DOHH2 (cell line): Measurements from ENCODE around the gene IL17D.

Experiments used
- H3F3A ChIP-seq: fragments of 200-600 bp; sonication (generic), shearing (Covaris generic); 2 replicates; pipeline ENCODE4 v1.6.0; 2016; ENCODE audit warnings: antibody characterized with exemption, mild to moderate bottlenecking; ENCODE audit not compliant: control insufficient read depth, insufficient read depth
- H3K27ac ChIP-seq: fragments of 200-600 bp; sonication (generic); 2 replicates; pipeline ENCODE4 v1.5.1; 2014; ENCODE audit warnings: low read depth, mild to moderate bottlenecking, low read length, moderate library complexity
- H3K27me3 ChIP-seq: fragments of 200-600 bp; sonication (generic); 2 replicates; pipeline ENCODE4 v1.6.1; 2014; ENCODE audit warnings: mild to moderate bottlenecking, low read length, mixed read lengths; ENCODE audit not compliant: control insufficient read depth
- H3K36me3 ChIP-seq: fragments of 200-600 bp; sonication (generic); 2 replicates; pipeline ENCODE4 v1.6.1; 2014; ENCODE audit warnings: mild to moderate bottlenecking, low read length, moderate library complexity, mixed read lengths; ENCODE audit not compliant: control insufficient read depth
- H3K4me1 ChIP-seq: fragments of 200-600 bp; sonication (generic); 2 replicates; pipeline ENCODE4 v1.6.1; 2014; ENCODE audit warnings: mild to moderate bottlenecking, low read length, mixed read lengths; ENCODE audit not compliant: control insufficient read depth
- H3K4me2 ChIP-seq: fragments of 200-600 bp; sonication (generic); 2 replicates; pipeline ENCODE4 v1.6.0; 2014; ENCODE audit warnings: mild to moderate bottlenecking, low read length, moderate library complexity
- H3K4me3 ChIP-seq: fragments of 200-600 bp; sonication (generic); 2 replicates; pipeline ENCODE4 v1.5.1; 2014; ENCODE audit warnings: mild to moderate bottlenecking, low read length, mixed read lengths
- H3K79me2 ChIP-seq: fragments of 200-600 bp; sonication (generic); 2 replicates; pipeline ENCODE4 v1.6.1; 2014; ENCODE audit warnings: mild to moderate bottlenecking, low read length, mixed read lengths; ENCODE audit not compliant: control insufficient read depth
- H3K9me2 ChIP-seq: fragments of 200-600 bp; sonication (generic); replicated peaks from 2 replicates; pipeline ENCODE4 v1.6.1; 2014; ENCODE audit warnings: mild to moderate bottlenecking, low read length, mixed read lengths; ENCODE audit not compliant: control insufficient read depth
- H3K9me3 ChIP-seq: fragments of 200-600 bp; sonication (generic); 2 replicates; pipeline ENCODE4 v1.6.1; 2014; ENCODE audit warnings: antibody characterized with exemption, low read length, mixed read lengths; ENCODE audit not compliant: control insufficient read depth, insufficient read depth
- H4K20me1 ChIP-seq: fragments of 200-600 bp; sonication (generic); 2 replicates; pipeline ENCODE4 v1.6.0; 2014; ENCODE audit warnings: low read depth, mild to moderate bottlenecking, antibody characterized with exemption, low read length, moderate library complexity; ENCODE audit not compliant: control insufficient read depth, insufficient read depth
- CTCF ChIP-seq: fragments of 200-600 bp; sonication (generic); IDR thresholded peaks from one replicate; pipeline ENCODE4 v1.5.1; 2014; ENCODE audit warnings: antibody characterized with exemption, mild to moderate bottlenecking, low read depth, low read length; ENCODE audit not compliant: poor library complexity, severe bottlenecking
- EZH2phosphoT487 ChIP-seq: fragments of 200-600 bp; sonication (generic); IDR thresholded peaks from 2 replicates; pipeline ENCODE4 v1.6.1; 2017; ENCODE audit warnings: borderline replicate concordance, mild to moderate bottlenecking, antibody characterized with exemption, low read length, moderate library complexity, mixed read lengths

Gene IL17D

GRCh38 chr13:20749377-20749776, 45.9 kb downstream of the IL17D start:
- peaks cover 24% of the 10 kb centered on the region; the same call in 1 of the 2 replicates for H3K9me3 ChIP-seq
- no peak overlapping the region for H3K27ac ChIP-seq
- H3K4me2 ChIP-seq: no peak overlapping the region

GRCh38 chr13:20754009-20754408, 50.5 kb downstream of the IL17D start:
- Histone ChIP-seq H3K9me3 (peaks cover 24% of the 10 kb centered on the region; the same call in 1 of the 2 replicates), H3K36me3 (peaks cover 4% of the 10 kb centered on the region; the same call in 1 of the 2 replicates), H4K20me1 (no peaks in the 10 kb centered on the region), H3K79me2 (no peaks in the 10 kb centered on the region), H3K4me2 (no peak overlapping the region), H3K4me1 (no peaks in the 10 kb centered on the region), H3K27ac (no peak overlapping the region), H3K27me3 (no peaks in the 10 kb centered on the region), H3F3A (no peaks in the 10 kb centered on the region), H3K4me3 (no peak overlapping the region), H3K9me2 (no peaks in the 10 kb centered on the region)
- no peak for TF ChIP-seq CTCF
- TF ChIP-seq EZH2phosphoT487: no peak

More at GRCh38 chr13:20749377-20749776, 45.9 kb downstream of the IL17D start:
- Histone ChIP-seq H3K79me2 (no peaks in the 10 kb centered on the region), H3K4me1 (no peaks in the 10 kb centered on the region), H3K36me3 (no peaks in the 10 kb centered on the region), H4K20me1 (no peaks in the 10 kb centered on the region), H3K27me3 (no peaks in the 10 kb centered on the region), H3K4me3 (no peak overlapping the region), H3K9me2 (no peaks in the 10 kb centered on the region), H3F3A (no peaks in the 10 kb centered on the region)
- TF ChIP-seq EZH2phosphoT487: no peak
- no peak for TF ChIP-seq CTCF

GRCh38 chr13:20760872-20761271, 57.4 kb downstream of the IL17D start:
- Histone ChIP-seq H3K27ac (no peak overlapping the region), H3K36me3 (peaks cover 4% of the 10 kb centered on the region; the same call in 1 of the 2 replicates), H3K4me1 (no peaks in the 10 kb centered on the region), H3K9me3 (peaks cover 3% of the 10 kb centered on the region; the same call in 1 of the 2 replicates), H3K4me2 (no peak overlapping the region), H3K27me3 (no peaks in the 10 kb centered on the region), H3K9me2 (no peaks in the 10 kb centered on the region), H3K79me2 (no peaks in the 10 kb centered on the region), H3K4me3 (no peak overlapping the region), H4K20me1 (no peaks in the 10 kb centered on the region), H3F3A (no peaks in the 10 kb centered on the region)
- no peak for TF ChIP-seq EZH2phosphoT487
- no peak for TF ChIP-seq CTCF
